MM.1S (cell line): ENCODE data around the gene EIF3F.

ENCODE experiments used
- DNase-seq: peaks from one replicate; pipeline ENCODE4 v3.0.0-alpha.2; 2015
- H2AFZ ChIP-seq: fragments of 300-600 bp; sonication (generic); 2 replicates; pipeline ENCODE4 v1.6.0; 2016; ENCODE audit warnings: antibody characterized with exemption, low read length
- H3F3A ChIP-seq: fragments of 300-600 bp; sonication (generic); 2 replicates; pipeline ENCODE4 v1.6.1; 2016; ENCODE audit warnings: mild to moderate bottlenecking, antibody characterized with exemption, low read length, moderate library complexity, mixed read lengths; ENCODE audit not compliant: insufficient read depth
- H3K27ac ChIP-seq: fragments of 300-600 bp; sonication (generic); 2 replicates; pipeline ENCODE4 v1.5.1; 2016; ENCODE audit warnings: mild to moderate bottlenecking, low read length
- H3K27me3 ChIP-seq: fragments of 300-600 bp; sonication (generic); replicated peaks from 2 replicates; pipeline ENCODE4 v1.6.0; 2016; ENCODE audit warnings: low read length; ENCODE audit not compliant: insufficient read depth
- H3K36me3 ChIP-seq: fragments of 300-600 bp; sonication (generic); replicated peaks from 2 replicates; pipeline ENCODE4 v1.6.1; 2016; ENCODE audit warnings: mild to moderate bottlenecking, low read length, mixed read lengths; ENCODE audit not compliant: insufficient read depth
- H3K4me1 ChIP-seq: fragments of 300-600 bp; sonication (generic); 2 replicates; pipeline ENCODE4 v1.6.1; 2016; ENCODE audit warnings: low read length, mixed read lengths
- H3K4me2 ChIP-seq: fragments of 300-600 bp; sonication (generic); 2 replicates; pipeline ENCODE4 v1.6.0; 2016; ENCODE audit warnings: low read depth, low read length
- H3K4me3 ChIP-seq: fragments of 300-600 bp; sonication (generic); 2 replicates; pipeline ENCODE4 v1.5.1; 2016; ENCODE audit warnings: low read length, mixed read lengths
- H3K79me2 ChIP-seq: fragments of 300-600 bp; sonication (generic); 2 replicates; pipeline ENCODE4 v1.6.1; 2016; ENCODE audit warnings: mixed run types, low read length, mixed read lengths
- H3K9ac ChIP-seq: fragments of 300-600 bp; sonication (generic); 2 replicates; pipeline ENCODE4 v1.6.1; 2016; ENCODE audit warnings: low read length, mixed read lengths
- H3K9me2 ChIP-seq: fragments of 300-600 bp; sonication (generic); replicated peaks from 2 replicates; pipeline ENCODE4 v1.6.1; 2016; ENCODE audit warnings: mild to moderate bottlenecking, low read length, mixed read lengths; ENCODE audit not compliant: insufficient read depth
- H3K9me3 ChIP-seq: fragments of 300-600 bp; sonication (generic); replicated peaks from 2 replicates; pipeline ENCODE4 v1.6.1; 2016; ENCODE audit warnings: mild to moderate bottlenecking, low read length, mixed read lengths; ENCODE audit not compliant: insufficient read depth
- H4K20me1 ChIP-seq: fragments of 300-600 bp; sonication (generic); 2 replicates; pipeline ENCODE4 v1.6.1; 2016; ENCODE audit warnings: mild to moderate bottlenecking, low read length, moderate library complexity, mixed read lengths; ENCODE audit not compliant: insufficient read depth
- EZH2 ChIP-seq: fragments of 300-600 bp; sonication (generic); optimal IDR thresholded peaks from 2 replicates; pipeline ENCODE3; 2017; ENCODE audit warnings: low read depth, mild to moderate bottlenecking, antibody characterized with exemption, low read length, mixed read lengths
- EZH2phosphoT487 ChIP-seq: fragments of 300-600 bp; sonication (generic); IDR thresholded peaks from 2 replicates; pipeline ENCODE4 v1.6.1; 2018; ENCODE audit warnings: antibody characterized with exemption, low read length
- TF ChIP-seq, protein P1 (sequence below): fragments of 300-600 bp; sonication (generic); IDR thresholded peaks from 2 replicates; pipeline ENCODE4 v1.5.1; 2016; ENCODE audit warnings: antibody characterized with exemption, low read length, mixed read lengths

The EIF3F gene

DNA sequence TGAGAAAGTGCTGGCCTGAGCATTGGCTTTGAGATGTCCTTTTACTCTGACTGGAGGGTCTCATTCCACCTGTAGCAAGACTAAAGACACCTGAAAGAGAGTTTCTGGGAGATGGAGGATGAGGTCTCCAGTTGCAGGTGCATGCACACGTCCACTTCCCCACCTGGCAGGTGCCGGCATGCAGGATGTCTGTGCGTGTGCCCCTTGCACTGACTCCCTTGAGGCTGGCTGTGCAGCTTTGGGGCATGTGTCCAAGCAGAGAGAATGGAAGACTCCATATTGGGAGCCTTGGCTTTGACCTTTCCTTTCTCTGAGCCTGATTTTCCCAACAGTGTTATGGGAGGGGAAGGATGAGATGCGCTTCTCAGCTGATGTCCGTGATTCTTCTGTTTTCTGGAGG, 49.8 kb downstream of the EIF3F start:
- H3K9me3 ChIP-seq: no peaks in the 10 kb centered on the region
- no peaks in the 10 kb centered on the region for H3K79me2 ChIP-seq
- TF ChIP-seq EZH2phosphoT487 (no peak), EZH2 (no peak)
- TF ChIP-seq, protein P1, sequence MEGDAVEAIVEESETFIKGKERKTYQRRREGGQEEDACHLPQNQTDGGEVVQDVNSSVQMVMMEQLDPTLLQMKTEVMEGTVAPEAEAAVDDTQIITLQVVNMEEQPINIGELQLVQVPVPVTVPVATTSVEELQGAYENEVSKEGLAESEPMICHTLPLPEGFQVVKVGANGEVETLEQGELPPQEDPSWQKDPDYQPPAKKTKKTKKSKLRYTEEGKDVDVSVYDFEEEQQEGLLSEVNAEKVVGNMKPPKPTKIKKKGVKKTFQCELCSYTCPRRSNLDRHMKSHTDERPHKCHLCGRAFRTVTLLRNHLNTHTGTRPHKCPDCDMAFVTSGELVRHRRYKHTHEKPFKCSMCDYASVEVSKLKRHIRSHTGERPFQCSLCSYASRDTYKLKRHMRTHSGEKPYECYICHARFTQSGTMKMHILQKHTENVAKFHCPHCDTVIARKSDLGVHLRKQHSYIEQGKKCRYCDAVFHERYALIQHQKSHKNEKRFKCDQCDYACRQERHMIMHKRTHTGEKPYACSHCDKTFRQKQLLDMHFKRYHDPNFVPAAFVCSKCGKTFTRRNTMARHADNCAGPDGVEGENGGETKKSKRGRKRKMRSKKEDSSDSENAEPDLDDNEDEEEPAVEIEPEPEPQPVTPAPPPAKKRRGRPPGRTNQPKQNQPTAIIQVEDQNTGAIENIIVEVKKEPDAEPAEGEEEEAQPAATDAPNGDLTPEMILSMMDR: no peak
- H3K4me3 ChIP-seq: no peak overlapping the region
- H3K9ac ChIP-seq: no peak overlapping the region
- no peaks in the 10 kb centered on the region for H3K27me3 ChIP-seq
- H3K9me2 ChIP-seq: no peaks in the 10 kb centered on the region
- no peak for DNase-seq
- no peaks in the 10 kb centered on the region for H3K4me1 ChIP-seq
- H3K36me3 ChIP-seq: no peaks in the 10 kb centered on the region
- no peaks in the 10 kb centered on the region for H4K20me1 ChIP-seq
- H3K4me2 ChIP-seq: no peak overlapping the region
- H3K27ac ChIP-seq: no peak overlapping the region
- no peaks in the 10 kb centered on the region for H3F3A ChIP-seq
- H2AFZ ChIP-seq: no peak overlapping the region

DNA sequence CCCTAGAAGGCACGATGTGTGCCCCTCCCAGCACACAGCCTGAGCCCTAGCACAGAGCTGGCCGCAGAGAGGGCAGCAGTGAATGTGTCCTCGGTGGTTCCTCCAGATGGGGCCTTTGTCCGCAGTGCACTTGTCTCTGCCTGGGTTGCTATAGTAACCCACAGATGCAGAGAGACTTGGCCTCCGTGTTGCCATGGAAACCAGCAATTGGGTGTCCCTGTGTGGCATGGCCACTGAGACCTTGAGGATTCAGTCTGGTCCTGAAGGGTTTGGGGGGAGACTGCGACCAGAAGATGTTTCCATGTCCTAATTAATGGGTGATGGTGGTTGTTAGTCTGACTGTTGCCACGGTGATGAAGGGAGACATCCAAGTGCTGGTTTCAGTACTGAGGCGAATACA, 51.3 kb downstream of the EIF3F start:
- Histone ChIP-seq H4K20me1 (no peaks in the 10 kb centered on the region), H3K27ac (no peak overlapping the region), H3F3A (no peaks in the 10 kb centered on the region), H3K4me1 (no peaks in the 10 kb centered on the region), H3K4me2 (no peak overlapping the region), H3K27me3 (no peaks in the 10 kb centered on the region), H3K9me3 (no peaks in the 10 kb centered on the region), H3K9me2 (no peaks in the 10 kb centered on the region), H2AFZ (no peak overlapping the region), H3K36me3 (no peaks in the 10 kb centered on the region), H3K9ac (no peak overlapping the region), H3K79me2 (no peaks in the 10 kb centered on the region), H3K4me3 (no peak overlapping the region)
- TF ChIP-seq EZH2phosphoT487 (no peak), EZH2 (no peak)
- TF ChIP-seq, protein P1: no peak
- no peak for DNase-seq

DNA sequence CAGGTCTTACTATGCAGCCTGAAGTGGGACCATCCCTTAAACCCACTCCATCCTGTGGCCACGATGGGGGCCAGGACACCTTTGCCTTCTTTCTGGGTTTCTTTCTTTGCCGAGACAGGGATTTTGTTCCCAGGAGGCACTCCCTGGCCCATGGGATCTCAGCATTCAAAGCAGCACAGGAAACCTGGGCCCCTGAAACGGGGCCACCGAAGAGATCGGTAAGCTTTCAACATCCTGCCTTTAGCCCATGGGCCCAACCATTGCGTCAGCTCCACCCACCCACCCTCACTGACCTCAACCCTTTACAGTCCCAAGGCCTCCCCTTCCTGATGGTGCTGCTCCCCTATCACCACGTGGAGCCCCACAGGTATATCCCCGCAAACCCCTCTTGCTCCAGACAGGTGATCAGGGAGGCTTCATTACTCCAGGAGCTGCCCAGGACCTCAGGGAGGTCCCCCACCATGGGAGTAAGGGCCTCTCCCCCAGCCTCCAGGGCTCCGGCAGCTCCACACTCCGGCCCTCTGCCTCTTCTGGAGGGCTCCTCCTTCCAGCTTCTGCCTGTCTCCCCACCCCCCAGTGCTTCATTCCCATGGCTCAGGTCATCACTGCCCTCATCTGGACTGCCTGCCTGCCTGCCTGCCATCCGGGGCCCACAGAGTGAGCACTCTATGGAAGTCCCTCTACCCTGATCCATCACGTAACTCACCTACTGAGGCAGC, 51.8 kb downstream of the EIF3F start:
- Histone ChIP-seq H3K4me3 (no peak overlapping the region), H3K4me1 (no peaks in the 10 kb centered on the region), H2AFZ (no peak overlapping the region), H3K9me2 (no peaks in the 10 kb centered on the region), H3K36me3 (no peaks in the 10 kb centered on the region), H3F3A (no peaks in the 10 kb centered on the region), H3K9ac (no peak overlapping the region), H3K9me3 (no peaks in the 10 kb centered on the region), H4K20me1 (no peaks in the 10 kb centered on the region), H3K79me2 (no peaks in the 10 kb centered on the region), H3K27me3 (no peaks in the 10 kb centered on the region), H3K27ac (no peak overlapping the region), H3K4me2 (no peak overlapping the region)
- DNase-seq: no peak
- no peak for TF ChIP-seq EZH2phosphoT487
- TF ChIP-seq, protein P1: no peak
- no peak for TF ChIP-seq EZH2
